ENCODE measurements around the gene SIDT2.

DNA sequence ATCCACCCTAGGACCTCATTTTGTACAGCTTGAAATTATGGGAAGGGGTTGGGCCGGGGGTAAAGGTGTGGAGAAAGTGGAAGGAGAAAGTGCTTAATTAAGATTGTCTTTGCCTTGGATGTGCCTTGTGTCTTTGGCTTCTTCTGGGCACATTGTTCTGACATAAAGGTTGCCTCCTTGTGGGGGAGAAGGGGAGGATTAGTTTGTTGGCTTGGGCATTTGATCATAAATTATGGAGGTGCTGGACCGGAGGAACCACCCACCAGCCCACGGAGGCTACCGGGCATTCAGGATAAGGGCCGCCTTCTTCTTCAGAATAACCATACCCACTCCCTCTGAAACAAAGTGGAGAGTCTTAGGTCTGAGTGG is 33.2 kb upstream of the SIDT2 start:
- TF ChIP-seq, protein P1, sequence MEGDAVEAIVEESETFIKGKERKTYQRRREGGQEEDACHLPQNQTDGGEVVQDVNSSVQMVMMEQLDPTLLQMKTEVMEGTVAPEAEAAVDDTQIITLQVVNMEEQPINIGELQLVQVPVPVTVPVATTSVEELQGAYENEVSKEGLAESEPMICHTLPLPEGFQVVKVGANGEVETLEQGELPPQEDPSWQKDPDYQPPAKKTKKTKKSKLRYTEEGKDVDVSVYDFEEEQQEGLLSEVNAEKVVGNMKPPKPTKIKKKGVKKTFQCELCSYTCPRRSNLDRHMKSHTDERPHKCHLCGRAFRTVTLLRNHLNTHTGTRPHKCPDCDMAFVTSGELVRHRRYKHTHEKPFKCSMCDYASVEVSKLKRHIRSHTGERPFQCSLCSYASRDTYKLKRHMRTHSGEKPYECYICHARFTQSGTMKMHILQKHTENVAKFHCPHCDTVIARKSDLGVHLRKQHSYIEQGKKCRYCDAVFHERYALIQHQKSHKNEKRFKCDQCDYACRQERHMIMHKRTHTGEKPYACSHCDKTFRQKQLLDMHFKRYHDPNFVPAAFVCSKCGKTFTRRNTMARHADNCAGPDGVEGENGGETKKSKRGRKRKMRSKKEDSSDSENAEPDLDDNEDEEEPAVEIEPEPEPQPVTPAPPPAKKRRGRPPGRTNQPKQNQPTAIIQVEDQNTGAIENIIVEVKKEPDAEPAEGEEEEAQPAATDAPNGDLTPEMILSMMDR (conservative IDR thresholded peaks at IDR 0.05 in 1 of 2, IDR thresholded peaks at IDR 0.05 in 1 of 2; ENCODE audit: extremely low read depth in 1 of 2, insufficient read depth in 1 of 2, low read depth in 1 of 2, low read length in 2 of 2), result peak in 1 of 2 donors; percentile 6
- TF ChIP-seq EZH2 (IDR thresholded peaks at IDR 0.05; ENCODE audit: borderline replicate concordance, low read length), result no peak

Measured in mammary epithelial cell (primary cell).